LHCN-M2 (cell line): ENCODE data around the gene GPHN. TPM values are rescaled to one million over a fixed set of nuclear protein-coding genes. Genes with fewer than 3 reads are reported as not detected.
"Not testable (repeated sequence)": the region's sequence is repeated elsewhere in the genome, so short reads cannot be mapped to it uniquely, and the experiment has no call there.

Source experiments
- DNase-seq: peaks from one replicate; pipeline ENCODE4 v3.0.0-alpha.2; 2012; ENCODE audit warnings: low read depth
- total RNA-seq: library from RNA; depleted of rRNA; stranded (reverse); fragments of >200 nt; gene quantifications from 2 replicates; pipeline ENCODE4 v1.2.3, GENCODE V29; 2014

The GPHN gene
- total RNA-seq, 1 experiment from 2014 or later: 4.7 TPM

DNA sequence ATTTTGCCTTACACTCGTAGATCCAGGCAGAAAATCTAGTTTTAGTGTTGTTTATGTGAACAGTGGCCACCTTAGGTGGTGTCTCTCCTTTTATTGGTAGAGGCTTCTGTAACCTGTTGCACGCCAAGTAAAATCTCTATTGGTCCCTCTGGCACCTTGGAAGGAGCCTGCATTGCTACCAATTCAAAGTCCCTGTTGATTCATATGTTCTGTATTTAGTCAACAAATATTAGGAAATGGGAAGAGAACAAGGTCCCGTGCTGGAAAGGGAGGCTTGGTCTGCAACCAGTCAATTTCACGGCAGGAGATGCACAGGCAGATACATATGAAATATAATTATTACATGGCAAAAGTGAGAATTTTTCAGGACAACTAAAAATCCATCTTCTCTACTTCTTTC lies 6.4 kb upstream of the GPHN start:
- DNase-seq: no peak

DNA sequence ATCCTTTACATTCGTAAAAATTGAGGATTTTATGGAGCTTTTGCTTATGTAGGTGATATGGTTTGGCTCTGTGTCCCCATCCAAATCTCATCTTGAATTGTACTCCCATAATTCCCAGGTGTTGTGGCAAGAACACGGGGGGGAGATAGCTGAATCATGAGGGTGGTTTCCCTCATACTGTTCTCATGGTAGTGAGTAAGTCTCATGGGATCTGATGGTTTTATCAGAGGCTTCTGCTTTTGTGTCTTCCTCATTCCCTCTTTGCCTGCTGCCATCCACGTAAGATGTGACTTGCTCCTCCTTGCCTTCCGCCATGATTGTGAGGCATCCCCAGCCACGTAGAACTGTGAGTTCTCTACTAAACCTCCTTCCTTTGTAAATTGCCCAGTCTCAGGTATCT lies 5.1 kb upstream of the GPHN start:
- not testable (repeated sequence) for DNase-seq

DNA sequence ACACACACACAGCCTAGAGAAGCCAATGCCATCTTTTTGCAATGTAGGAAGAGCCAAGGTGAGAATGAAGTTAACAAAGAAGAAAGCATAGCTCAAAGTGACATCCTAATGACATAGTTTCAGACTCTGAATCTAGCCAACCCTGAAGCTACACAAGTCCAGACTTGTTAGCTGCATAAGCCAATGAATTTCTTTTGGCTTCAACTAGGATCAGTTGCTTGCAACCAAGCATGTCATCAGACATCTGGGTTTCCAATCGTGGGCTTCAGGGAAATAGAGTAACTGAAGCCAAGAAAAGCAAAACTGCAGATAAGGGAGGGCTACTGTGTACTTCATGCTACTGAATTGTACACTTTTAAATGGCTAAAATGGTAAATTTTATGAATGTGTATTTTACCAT lies 4.4 kb upstream of the GPHN start:
- no peak for DNase-seq

- DNase-seq: no peak
Measured at GRCh38 chr14:66507181-66507721, 696 bp upstream of the GPHN start.

DNA sequence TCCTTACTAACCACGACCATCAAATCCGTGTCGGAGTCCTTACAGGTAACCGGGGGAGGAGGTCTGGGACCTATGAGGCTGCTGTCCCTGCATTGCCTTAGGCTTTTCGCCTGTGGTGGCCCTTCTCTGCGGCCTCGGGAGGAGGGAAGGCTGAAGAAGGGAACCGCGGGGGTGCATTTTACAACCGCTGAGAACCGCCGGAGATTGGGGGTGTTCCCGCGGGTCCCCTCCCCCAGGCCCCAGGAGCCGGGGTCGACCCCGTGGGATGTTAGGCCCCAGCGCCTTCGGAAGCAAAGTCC lies 549 bp downstream of the GPHN start:
- DNase-seq: no peak

DNA sequence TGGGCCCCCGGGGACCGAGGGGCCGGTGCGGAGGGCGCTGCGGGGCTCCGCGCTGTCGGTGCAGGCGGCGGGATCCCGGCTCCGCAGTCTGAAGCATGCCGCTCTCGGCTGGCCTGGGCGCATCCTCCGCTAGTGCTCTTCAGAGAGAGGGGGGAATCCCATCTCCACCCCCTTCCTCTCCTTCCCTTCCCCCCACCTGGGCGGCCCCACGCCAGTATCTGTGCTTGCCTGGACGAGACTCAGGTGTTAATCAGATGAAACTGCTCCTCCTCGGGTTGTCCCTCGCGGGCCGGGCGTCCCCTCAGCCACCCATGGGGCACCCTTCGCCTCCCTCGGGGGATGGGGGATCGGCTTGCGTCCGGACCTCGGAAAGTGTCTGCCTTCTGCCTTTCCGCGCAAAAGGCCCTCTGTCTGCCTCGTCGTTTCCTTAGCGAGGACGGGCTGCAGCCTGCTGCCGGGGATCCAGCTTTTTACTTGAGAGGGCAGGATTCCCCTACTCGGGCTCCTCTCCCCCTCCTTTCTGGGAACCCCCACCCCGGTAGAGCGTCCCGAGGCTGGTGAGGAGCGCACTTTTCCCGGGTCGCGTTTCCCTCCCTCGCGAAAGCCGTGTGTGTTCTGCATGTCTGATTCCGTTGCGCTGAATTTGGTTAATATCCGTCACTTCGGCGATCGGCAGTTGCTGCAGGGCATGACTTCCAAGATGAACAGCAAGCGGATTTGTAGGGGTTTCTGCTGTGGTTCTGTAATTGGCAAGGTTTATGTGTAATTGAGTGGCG lies 1.1 kb downstream of the GPHN start:
- DNase-seq: peak; percentile 18

DNA sequence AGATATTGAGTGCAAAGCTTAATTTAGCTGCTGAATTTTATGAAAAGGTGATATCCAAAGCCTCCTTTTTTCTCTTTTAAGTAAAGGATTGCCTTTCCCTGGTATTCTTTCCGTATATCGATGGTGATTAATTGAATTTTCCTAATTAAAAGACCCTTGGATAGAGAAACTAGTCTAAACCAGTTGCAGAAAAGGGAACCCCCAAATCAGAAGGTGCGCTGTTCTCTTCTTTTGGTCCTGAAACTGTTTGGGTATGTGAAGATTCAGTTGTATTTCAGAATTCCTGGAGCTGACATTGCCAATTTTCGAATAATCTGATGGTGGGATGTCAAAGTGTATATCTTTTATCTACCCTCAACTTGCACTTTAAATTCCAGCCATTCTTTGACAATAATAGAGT lies 1.9 kb downstream of the GPHN start:
- no peak for DNase-seq

DNA sequence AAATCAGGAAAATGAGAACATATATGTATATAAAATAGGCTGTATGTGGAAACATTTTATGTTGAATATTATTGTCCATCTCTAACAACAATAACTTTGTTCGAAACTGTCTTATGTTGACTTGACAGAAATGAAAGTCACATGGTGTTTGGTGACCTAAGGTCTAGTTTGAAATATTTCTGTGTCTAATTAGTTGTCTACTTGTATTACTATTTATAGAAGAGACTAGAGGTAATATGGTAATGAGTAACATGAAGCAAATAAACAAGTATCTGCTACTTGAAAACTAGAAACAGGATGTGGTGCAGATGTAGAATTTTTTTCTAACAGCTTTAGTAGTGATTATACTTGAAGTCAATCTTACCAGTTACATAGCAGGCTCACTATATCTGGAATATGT lies 3.9 kb downstream of the GPHN start:
- DNase-seq: no peak

GRCh38 chr14:66514213-66514612 lies 6.3 kb downstream of the GPHN start:
- DNase-seq: peak; percentile 15

GRCh38 chr14:66530526-66530925 lies 22.6 kb downstream of the GPHN start:
- no peak for DNase-seq

- no peak for DNase-seq
Measured at GRCh38 chr14:66539034-66539433, 31.1 kb downstream of the GPHN start.

- no peak for DNase-seq
Measured at GRCh38 chr14:66540038-66540437, 32.1 kb downstream of the GPHN start.

GRCh38 chr14:66541627-66542026 lies 33.7 kb downstream of the GPHN start:
- no peak for DNase-seq

- DNase-seq: no peak
Measured at GRCh38 chr14:66543996-66544395, 36.0 kb downstream of the GPHN start.

- DNase-seq: not testable (repeated sequence)
Measured at GRCh38 chr14:66545191-66545590, 37.2 kb downstream of the GPHN start.

DNA sequence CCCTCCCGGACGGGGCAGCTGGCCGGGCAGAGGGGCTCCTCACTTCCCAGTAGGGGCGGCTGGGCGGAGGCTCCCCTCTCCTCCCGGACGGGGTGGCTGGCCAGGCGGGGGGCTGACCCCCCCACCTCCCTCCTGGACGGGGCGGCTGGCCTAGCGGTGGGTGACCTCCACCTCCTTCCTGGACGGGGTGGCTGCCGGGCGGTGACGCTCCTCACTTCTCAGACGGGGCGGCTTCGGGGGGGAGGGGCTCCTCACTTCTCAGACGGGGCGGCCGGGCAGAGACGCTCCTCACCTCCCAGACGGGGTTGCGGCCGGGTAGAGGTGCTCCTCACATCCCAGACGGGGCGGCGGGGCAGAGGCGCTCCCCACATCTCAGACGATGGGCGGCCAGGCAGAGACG lies 37.8 kb downstream of the GPHN start:
- not testable (repeated sequence) for DNase-seq

DNA sequence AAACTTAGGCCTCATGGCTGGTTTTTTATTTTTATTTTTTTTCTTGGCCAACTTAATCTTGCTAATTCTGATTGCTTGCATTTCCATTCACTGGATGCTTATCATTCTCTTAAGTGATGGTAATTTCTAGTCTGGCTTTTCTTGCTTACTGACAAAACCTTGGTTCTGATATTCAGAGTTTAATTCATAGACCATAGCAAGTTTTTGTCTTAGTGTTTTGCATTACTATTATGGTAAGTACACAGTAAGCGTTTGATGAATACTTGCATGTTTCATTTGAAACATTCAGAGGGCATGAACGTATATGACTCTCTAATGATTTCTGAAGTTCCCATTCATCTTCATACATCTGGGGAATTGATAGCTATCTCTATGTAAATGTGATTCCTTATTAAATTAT lies 55.8 kb downstream of the GPHN start:
- no peak for DNase-seq

DNA sequence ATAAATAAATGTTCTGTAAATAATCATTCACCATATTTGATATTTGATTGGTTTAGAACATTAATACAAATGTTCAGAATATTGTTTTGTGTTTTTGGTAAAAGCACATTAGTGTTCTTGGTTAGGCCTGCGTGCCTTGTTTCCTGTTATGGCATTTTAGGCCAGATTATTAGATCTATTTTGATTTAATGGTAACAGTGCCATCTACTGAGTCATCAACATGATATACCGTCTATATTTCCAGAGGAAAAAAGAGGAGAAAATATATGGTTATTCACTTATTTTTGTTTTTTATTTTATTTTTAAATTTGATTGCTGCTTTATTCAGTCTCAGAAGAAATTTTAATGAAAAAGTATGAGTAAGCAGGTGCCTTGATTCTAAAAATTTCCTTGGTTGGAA lies 60.3 kb downstream of the GPHN start:
- DNase-seq: no peak

GRCh38 chr14:66572826-66573225 lies 64.9 kb downstream of the GPHN start:
- DNase-seq: peak; percentile 8

GRCh38 chr14:66575014-66575413 lies 67.1 kb downstream of the GPHN start:
- DNase-seq: no peak

GRCh38 chr14:66575939-66576338 lies 68.0 kb downstream of the GPHN start:
- DNase-seq: no peak

- not testable (repeated sequence) for DNase-seq
Measured at GRCh38 chr14:66587753-66588152, 79.8 kb downstream of the GPHN start.

DNA sequence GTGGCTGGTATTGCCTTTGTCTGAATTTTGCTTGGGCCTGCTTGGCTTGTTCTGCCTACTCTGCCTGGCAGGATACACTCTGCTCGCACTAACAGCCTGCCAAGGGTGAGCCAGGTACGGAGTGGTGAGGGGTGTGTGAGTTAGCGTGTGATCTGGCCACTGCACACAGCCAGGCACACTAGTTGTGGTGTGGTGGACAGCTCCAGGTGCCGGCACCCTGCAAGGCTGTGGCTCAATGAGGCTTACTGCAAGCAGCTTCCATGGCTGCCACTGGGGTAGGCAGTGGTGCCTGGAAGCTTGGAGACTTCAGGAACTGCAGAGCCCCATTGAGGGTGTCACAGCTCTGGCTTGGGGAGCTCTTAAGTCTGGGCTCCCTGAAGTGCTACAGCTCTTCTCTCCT lies 87.4 kb downstream of the GPHN start:
- DNase-seq: no peak
